MM.1S (cell line): Measurements from ENCODE around the gene ADAMTS12.

Source experiments
- CTCF ChIP-seq: fragments of 300-600 bp; sonication (generic); IDR thresholded peaks from 2 replicates; pipeline ENCODE4 v1.5.1; 2016; ENCODE audit warnings: antibody characterized with exemption, low read length, mixed read lengths
- EZH2 ChIP-seq: fragments of 300-600 bp; sonication (generic); optimal IDR thresholded peaks from 2 replicates; pipeline ENCODE3; 2017; ENCODE audit warnings: low read depth, mild to moderate bottlenecking, antibody characterized with exemption, low read length, mixed read lengths

- no peak for TF ChIP-seq CTCF
- no peak for TF ChIP-seq EZH2
These were observed 117.4 kb downstream of the ADAMTS12 start for GRCh38 chr5:33774341-33774740.
